ENCODE measurements around the gene ARHGDIA. TPM values are rescaled to one million over a fixed set of nuclear protein-coding genes. Genes with fewer than 3 reads are reported as not detected.

Gene ARHGDIA
- total RNA-seq, 2 experiments from 2014 or later, result 265 to 715 TPM

DNA sequence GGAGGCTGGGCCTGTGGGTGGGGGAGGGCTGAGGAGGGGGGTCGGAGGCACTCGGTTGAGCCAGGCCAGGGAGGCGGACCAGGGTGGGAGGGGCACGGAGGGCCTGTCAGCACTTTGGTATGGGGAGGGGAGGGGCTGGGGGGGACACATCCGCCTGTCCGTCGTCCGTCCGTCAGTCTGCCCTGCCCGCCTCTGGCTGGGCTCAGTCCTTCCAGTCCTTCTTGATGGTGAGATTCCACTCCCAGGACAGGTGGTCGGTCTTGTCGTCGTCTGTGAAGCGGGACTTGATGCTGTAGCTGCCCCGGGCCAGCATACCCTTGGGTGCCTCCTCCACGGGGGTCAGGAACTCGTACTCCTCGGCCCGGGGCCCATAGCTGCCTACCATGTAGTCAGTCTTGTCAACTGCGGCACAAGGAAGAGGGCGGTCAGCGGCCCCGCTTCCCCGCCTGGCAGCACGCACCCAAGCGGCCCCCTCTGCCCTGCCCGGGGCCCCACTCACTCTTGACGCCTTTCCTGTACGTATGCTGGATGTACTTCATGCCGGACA, 2.4 kb downstream of the ARHGDIA start:
- Histone ChIP-seq H2AFZ (ENCODE audit: low read length) (no peak overlapping the region), H3K79me2 (ENCODE audit: insufficient read depth, low read depth, low read length) (peaks cover 34% of the 10 kb centered on the region), H4K20me1 (ENCODE audit: insufficient read depth, low read length) (peaks cover 1% of the 10 kb centered on the region; the same call in 1 of the 2 replicates), H3K4me2 (ENCODE audit: low read length) (peak overlapping the region; percentile 98), H3K9me3 (ENCODE audit: low read length) (no peaks in the 10 kb centered on the region), H3K9me2 (ENCODE audit: insufficient read depth, low read length) (no peaks in the 10 kb centered on the region), H3K36me3 (ENCODE audit: insufficient read depth, low read length) (peaks cover 70% of the 10 kb centered on the region), H3K4me3 (ENCODE audit: low read depth, low read length, poor library complexity, severe bottlenecking) (peak overlapping the region; percentile 97), H3K27ac (ENCODE audit: low read depth, low read length, poor library complexity, severe bottlenecking) (no peak overlapping the region), H3K4me1 (ENCODE audit: insufficient read depth, low read length, poor library complexity, severe bottlenecking) (peaks cover 64% of the 10 kb centered on the region)
- CTCF ChIA-PET (ENCODE audit: unreplicated experiment), result interaction anchor here (0.9 to 1.2 kb wide), 2 partner anchors 12 to 59 kb away, joined by 3 to 4 read pairs; no protein-coding TSS in a partner anchor
- TSS peak; percentile 89 for BruUV-seq (replicated peaks)
- DNase-seq (ENCODE audit: low spot score), result peak; percentile 37
- POLR2A ChIA-PET, result interaction anchor here (2.2 kb wide), 1 partner anchor 24 kb away, joined by 18 read pairs; no protein-coding TSS in a partner anchor
- intact Hi-C loops (cut with micrococcal nuclease; ENCODE audit: unreplicated experiment), result loop anchor here (1.0 kb wide), 1 partner anchor 43 kb away; the partner anchor contains the start of gene PCYT2
- no peak for TF ChIP-seq EZH2phosphoT487 (IDR thresholded peaks at IDR 0.05; ENCODE audit: borderline replicate concordance, low read depth, low read length)
- TF ChIP-seq, protein P1, sequence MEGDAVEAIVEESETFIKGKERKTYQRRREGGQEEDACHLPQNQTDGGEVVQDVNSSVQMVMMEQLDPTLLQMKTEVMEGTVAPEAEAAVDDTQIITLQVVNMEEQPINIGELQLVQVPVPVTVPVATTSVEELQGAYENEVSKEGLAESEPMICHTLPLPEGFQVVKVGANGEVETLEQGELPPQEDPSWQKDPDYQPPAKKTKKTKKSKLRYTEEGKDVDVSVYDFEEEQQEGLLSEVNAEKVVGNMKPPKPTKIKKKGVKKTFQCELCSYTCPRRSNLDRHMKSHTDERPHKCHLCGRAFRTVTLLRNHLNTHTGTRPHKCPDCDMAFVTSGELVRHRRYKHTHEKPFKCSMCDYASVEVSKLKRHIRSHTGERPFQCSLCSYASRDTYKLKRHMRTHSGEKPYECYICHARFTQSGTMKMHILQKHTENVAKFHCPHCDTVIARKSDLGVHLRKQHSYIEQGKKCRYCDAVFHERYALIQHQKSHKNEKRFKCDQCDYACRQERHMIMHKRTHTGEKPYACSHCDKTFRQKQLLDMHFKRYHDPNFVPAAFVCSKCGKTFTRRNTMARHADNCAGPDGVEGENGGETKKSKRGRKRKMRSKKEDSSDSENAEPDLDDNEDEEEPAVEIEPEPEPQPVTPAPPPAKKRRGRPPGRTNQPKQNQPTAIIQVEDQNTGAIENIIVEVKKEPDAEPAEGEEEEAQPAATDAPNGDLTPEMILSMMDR (conservative IDR thresholded peaks at IDR 0.05; ENCODE audit: low read length), result no peak

DNA sequence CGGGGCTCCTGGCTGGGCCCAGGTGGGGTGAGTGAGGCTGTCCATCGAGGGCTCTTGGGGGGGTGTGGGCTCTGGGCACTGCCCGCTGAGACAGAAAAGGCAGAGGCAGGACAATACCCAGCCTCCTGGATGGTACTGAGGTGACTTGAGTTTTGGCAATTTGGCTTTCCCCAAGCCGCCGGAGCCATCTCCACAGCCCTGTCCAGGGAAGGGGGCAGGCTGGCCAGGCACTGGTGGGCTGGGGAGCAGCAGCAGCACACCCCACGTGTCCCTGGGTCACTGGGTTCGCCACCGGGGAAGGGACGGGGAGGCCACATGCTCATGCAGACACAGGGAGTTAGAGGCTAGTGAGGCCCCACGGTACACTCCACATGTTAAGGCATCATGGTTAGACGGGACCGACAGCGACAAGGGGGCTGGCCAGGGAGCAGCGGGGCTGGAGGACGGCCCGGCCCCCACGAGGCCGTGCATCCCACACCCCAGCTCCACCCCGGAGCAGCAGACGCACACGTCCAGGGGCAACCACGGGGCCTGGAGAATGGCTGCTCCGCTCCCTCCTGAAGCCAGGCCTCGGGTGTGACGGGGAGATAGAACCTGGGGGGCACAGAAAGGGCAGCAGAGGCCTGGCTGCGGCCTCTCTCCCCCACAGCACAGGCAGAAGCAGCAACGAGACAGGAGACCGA, 3.0 kb downstream of the ARHGDIA start:
- peak overlapping the region; percentile 23; the same call in 1 of the 2 replicates for H3K4me2 ChIP-seq (ENCODE audit: low read length)
- no peaks in the 10 kb centered on the region for H3K9me2 ChIP-seq (ENCODE audit: insufficient read depth, low read length)
- intact Hi-C loops (cut with micrococcal nuclease; ENCODE audit: unreplicated experiment), result no loop called here
- ChIA-PET CTCF (ENCODE audit: unreplicated experiment) (no interaction called here), POLR2A (interaction anchor here (1.1 kb wide), 1 partner anchor 24 kb away, joined by 5 read pairs; the partner anchor contains the start of gene ANAPC11)
- H3K4me1 ChIP-seq (ENCODE audit: insufficient read depth, low read length, poor library complexity, severe bottlenecking), result peaks cover 64% of the 10 kb centered on the region
- no peak overlapping the region for H2AFZ ChIP-seq (ENCODE audit: low read length)
- H3K36me3 ChIP-seq (ENCODE audit: insufficient read depth, low read length), result peaks cover 76% of the 10 kb centered on the region
- peak overlapping the region; percentile 61 for H3K27ac ChIP-seq (ENCODE audit: low read depth, low read length, poor library complexity, severe bottlenecking)
- H4K20me1 ChIP-seq (ENCODE audit: insufficient read depth, low read length), result peaks cover 5% of the 10 kb centered on the region; the same call in 1 of the 2 replicates
- H3K9me3 ChIP-seq (ENCODE audit: low read length), result no peaks in the 10 kb centered on the region
- TF ChIP-seq EZH2phosphoT487 (IDR thresholded peaks at IDR 0.05; ENCODE audit: borderline replicate concordance, low read depth, low read length), result no peak
- TF ChIP-seq, protein P1 (conservative IDR thresholded peaks at IDR 0.05; ENCODE audit: low read length), result no peak
- DNase-seq (ENCODE audit: low spot score), result peak; percentile 31
- no TSS peak for BruUV-seq (replicated peaks)
- H3K4me3 ChIP-seq (ENCODE audit: low read depth, low read length, poor library complexity, severe bottlenecking), result no peak overlapping the region
- peaks cover 40% of the 10 kb centered on the region for H3K79me2 ChIP-seq (ENCODE audit: insufficient read depth, low read depth, low read length)
